HEK293 (cell line): Measurements from ENCODE around the gene PRPF18.

Experiments used
- CTCF ChIP-seq: fragments of 450-650 bp; formaldehyde crosslinking; IDR thresholded peaks from 2 replicates; pipeline ENCODE4 v1.5.1; 2016; ENCODE audit warnings: missing biosample characterization, missing genetic modification characterization
- ZBTB11 ChIP-seq: fragments of 450-650 bp; formaldehyde crosslinking; conservative IDR thresholded peaks from 2 replicates; pipeline ENCODE4 v1.5.1; 2016; ENCODE audit warnings: low read depth, missing biosample characterization, missing genetic modification characterization
- TF ChIP-seq, protein P1 (sequence below): fragments of 450-650 bp; formaldehyde crosslinking; IDR thresholded peaks from 2 replicates; pipeline ENCODE4 v1.5.1; 2016; ENCODE audit warnings: missing biosample characterization, missing genetic modification characterization

- no peak for TF ChIP-seq ZBTB11
- TF ChIP-seq, protein P1, sequence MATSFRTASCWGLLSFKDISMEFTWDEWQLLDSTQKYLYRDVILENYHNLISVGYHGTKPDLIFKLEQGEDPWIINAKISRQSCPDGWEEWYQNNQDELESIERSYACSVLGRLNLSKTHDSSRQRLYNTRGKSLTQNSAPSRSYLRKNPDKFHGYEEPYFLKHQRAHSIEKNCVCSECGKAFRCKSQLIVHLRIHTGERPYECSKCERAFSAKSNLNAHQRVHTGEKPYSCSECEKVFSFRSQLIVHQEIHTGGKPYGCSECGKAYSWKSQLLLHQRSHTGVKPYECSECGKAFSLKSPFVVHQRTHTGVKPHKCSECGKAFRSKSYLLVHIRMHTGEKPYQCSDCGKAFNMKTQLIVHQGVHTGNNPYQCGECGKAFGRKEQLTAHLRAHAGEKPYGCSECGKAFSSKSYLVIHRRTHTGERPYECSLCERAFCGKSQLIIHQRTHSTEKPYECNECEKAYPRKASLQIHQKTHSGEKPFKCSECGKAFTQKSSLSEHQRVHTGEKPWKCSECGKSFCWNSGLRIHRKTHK (tag by site-specific recombination): no peak
- no peak for TF ChIP-seq CTCF (tag by site-specific recombination)
Observed at GRCh38 chr10:13668126-13668525, 81.4 kb downstream of the PRPF18 start.
